GM12801 (cell line): ENCODE data around the gene PLEKHG7.

Experiments
- TF ChIP-seq, protein P1 (sequence below): IDR thresholded peaks from one replicate; pipeline ENCODE4 v1.5.1; 2011; ENCODE audit warnings: control low read depth; ENCODE audit not compliant: insufficient read length; ENCODE audit errors: extremely low read depth

PLEKHG7 gene

DNA sequence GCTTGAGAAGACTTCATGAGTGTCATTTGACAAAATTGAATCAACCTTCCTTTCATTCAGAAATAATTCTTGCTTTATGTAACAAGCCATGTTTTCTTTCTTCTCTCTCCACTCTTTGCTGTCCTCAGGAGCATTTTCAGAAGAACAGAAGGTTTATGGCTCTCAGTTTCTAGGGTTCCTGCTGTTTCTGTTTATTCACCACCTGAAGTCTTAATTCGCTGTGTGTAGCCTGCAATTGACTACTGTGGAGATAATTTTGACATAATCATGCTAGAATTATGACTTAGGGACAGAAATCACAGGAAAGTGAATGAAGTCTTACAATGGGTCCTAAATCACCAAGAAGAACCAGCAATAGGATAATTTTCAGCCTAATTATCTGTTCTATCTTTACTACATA, 7.2 kb upstream of the PLEKHG7 start:
- TF ChIP-seq, protein P1, sequence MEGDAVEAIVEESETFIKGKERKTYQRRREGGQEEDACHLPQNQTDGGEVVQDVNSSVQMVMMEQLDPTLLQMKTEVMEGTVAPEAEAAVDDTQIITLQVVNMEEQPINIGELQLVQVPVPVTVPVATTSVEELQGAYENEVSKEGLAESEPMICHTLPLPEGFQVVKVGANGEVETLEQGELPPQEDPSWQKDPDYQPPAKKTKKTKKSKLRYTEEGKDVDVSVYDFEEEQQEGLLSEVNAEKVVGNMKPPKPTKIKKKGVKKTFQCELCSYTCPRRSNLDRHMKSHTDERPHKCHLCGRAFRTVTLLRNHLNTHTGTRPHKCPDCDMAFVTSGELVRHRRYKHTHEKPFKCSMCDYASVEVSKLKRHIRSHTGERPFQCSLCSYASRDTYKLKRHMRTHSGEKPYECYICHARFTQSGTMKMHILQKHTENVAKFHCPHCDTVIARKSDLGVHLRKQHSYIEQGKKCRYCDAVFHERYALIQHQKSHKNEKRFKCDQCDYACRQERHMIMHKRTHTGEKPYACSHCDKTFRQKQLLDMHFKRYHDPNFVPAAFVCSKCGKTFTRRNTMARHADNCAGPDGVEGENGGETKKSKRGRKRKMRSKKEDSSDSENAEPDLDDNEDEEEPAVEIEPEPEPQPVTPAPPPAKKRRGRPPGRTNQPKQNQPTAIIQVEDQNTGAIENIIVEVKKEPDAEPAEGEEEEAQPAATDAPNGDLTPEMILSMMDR = no peak

DNA sequence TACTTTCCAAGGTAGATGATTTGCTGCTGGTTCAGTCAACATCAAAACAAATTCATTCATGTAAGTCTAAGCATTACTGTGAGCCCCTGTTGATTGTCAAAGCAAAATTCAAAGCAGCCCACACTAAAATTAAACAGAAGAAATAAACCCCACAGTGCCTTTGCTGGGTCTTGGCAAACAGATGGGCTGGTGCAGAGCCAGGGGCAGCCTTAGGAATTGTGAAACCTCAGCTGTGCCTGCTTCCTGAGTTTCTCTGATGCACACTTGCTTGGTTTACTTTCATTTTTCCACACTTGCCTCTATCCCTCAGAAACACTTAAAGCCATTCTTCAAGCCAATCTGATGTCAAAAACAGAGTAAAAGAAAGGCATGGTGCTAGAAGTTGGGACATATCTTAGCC, 6.6 kb upstream of the PLEKHG7 start:
- TF ChIP-seq, protein P1 = no peak

DNA sequence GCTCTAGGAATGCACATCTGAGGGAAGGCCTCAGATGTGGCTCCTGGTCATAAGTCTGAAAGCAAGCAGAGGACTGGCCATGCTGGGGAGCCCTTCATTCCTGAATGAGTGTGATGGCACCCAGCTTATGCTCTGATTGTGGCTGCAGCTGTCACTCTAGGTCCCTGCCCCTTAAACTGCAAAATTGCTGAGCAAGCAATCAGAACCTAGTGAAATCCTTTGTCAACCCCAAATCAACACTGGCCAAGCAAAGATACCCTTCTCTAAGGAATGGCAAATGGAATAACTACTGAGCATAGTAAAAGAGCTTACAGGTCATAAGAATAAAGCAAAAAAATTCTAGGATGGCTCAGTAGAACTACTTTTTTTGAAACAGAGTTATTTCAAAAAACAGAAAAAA, 4.3 kb upstream of the PLEKHG7 start:
- TF ChIP-seq, protein P1 = no peak

DNA sequence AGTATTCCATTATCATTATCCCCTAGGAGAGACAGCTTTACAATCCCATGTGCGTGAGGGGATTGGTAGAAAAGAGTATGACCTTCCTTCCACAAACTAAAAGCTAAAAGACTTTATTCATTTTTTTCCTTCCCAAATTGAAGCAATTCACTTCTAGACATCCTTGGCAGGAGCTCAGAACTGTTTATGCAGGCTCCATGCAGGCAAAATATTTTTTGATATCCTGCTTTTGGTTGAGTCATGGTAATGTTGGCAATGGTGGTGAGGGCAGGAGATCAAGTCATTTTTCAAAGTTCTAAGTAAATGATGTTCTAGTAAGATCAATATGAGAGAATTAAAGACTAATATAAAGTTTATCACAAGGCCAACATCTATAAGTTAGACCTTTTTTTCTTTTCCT, 1.3 kb upstream of the PLEKHG7 start:
- TF ChIP-seq, protein P1 = no peak

DNA sequence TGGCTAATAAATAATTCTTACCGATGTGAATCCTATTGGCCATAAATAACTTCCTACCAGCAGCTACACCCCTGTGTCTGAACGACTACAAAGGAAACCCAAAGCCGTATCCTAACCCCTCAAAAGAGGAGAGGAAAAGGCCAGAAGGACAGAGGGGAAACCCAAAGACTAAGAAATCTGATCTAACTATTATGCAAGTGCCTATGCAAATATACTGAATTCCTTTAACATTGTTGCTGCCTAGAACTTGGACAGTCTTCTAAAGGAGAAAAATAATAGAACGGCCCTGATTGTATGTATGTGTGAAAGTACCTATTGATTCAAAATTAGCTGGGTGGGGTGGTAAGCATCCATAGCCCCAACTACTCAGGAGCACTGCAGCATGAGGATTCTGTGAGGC, 997 bp downstream of the PLEKHG7 start:
- TF ChIP-seq, protein P1 = no peak

GRCh38 chr12:92706594-92706993, 3.8 kb downstream of the PLEKHG7 start:
- TF ChIP-seq, protein P1 = no peak

DNA sequence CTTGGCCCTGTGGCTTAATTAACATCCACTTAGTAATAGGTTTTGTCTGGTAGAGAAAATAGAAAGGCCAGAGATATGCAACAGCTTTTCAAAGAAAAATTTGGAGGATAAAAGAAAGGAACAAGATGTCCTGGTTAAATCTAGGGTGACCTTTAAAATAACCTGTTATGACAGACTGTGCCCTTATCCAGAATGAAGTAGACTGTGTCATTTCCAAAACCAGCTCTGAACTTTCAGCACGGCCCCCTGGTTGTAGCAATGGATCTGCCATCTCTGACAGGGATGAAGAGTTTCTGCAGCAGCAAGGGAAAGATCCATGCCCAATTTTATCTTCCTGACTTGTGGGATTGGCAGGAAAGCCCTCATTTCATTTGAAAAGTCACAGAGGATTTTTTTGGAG, 5.1 kb downstream of the PLEKHG7 start:
- TF ChIP-seq, protein P1 = no peak

GRCh38 chr12:92715625-92716024, 12.8 kb downstream of the PLEKHG7 start:
- TF ChIP-seq, protein P1 = no peak
